ENCODE results near the gene PMS2. TPM values are rescaled to one million over a fixed set of nuclear protein-coding genes. Genes with fewer than 3 reads are reported as not detected.

PMS2 gene
- total RNA-seq, 1 donor from 2014 or later, result 23.3 TPM

DNA sequence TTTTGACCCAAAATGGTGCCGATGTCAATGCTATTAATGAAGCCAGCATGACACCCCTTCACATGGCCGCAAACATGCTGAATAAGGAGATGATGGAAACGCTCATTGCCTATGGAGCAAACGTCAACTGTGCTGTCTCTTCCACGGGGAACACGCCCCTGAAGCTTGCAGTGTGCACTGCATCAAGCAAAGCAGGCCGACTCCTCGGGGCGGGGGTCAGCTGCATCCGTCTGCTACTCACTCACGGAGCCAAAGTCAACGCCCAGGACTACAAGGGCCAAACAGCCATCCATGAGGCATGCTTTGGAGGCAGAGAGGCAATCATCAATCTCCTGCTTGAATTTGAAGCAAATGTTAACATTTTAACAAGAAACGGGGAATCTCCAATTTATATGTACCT lies 26.8 kb upstream of the PMS2 start:
- peaks cover 38% of the 10 kb centered on the region for H3K36me3 Mint-ChIP-seq

DNA sequence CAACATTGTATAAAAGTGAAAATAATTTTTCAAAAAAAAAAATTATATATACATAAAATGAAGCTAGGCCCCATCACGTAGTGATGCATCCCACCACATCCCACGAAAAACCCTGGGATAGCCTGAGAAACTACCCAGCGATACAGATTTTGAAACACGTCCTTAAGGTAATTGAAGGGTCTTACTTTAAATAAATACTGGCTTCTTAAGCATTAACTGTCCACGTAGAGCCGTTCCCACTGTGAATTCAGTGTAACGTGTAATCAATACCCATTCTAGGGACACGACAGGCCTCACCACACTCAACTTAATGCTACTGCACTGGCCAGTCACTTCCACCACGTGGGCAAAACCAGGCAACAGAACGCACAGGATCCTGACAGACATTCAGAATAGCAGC lies 26.3 kb upstream of the PMS2 start:
- H3K27me3 Mint-ChIP-seq (ENCODE audit: low read depth), result no peaks in the 10 kb centered on the region
- H3K4me1 Mint-ChIP-seq, result no peaks in the 10 kb centered on the region
- H3K36me3 Mint-ChIP-seq, result peaks cover 35% of the 10 kb centered on the region
- TF ChIP-seq, protein P1, sequence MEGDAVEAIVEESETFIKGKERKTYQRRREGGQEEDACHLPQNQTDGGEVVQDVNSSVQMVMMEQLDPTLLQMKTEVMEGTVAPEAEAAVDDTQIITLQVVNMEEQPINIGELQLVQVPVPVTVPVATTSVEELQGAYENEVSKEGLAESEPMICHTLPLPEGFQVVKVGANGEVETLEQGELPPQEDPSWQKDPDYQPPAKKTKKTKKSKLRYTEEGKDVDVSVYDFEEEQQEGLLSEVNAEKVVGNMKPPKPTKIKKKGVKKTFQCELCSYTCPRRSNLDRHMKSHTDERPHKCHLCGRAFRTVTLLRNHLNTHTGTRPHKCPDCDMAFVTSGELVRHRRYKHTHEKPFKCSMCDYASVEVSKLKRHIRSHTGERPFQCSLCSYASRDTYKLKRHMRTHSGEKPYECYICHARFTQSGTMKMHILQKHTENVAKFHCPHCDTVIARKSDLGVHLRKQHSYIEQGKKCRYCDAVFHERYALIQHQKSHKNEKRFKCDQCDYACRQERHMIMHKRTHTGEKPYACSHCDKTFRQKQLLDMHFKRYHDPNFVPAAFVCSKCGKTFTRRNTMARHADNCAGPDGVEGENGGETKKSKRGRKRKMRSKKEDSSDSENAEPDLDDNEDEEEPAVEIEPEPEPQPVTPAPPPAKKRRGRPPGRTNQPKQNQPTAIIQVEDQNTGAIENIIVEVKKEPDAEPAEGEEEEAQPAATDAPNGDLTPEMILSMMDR (IDR thresholded peaks at IDR 0.05; ENCODE audit: unreplicated experiment), result no peak
- H3K27ac Mint-ChIP-seq, result no peak overlapping the region
- no peaks in the 10 kb centered on the region for H3K9me3 Mint-ChIP-seq
- no peak overlapping the region for H3K4me3 Mint-ChIP-seq
- no peak for DNase-seq (ENCODE audit: low spot score in 2 of 2, unreplicated experiment in 2 of 2)

More for the DNA sequence above, 26.8 kb upstream of the PMS2 start:
- TF ChIP-seq, protein P1 (IDR thresholded peaks at IDR 0.05; ENCODE audit: unreplicated experiment), result no peak
- Mint-ChIP-seq H3K4me1 (no peaks in the 10 kb centered on the region), H3K27me3 (ENCODE audit: low read depth) (no peaks in the 10 kb centered on the region), H3K9me3 (no peaks in the 10 kb centered on the region), H3K27ac (no peak overlapping the region), H3K4me3 (no peak overlapping the region)
- no peak for DNase-seq (ENCODE audit: low spot score in 2 of 2, unreplicated experiment in 2 of 2)

DNA sequence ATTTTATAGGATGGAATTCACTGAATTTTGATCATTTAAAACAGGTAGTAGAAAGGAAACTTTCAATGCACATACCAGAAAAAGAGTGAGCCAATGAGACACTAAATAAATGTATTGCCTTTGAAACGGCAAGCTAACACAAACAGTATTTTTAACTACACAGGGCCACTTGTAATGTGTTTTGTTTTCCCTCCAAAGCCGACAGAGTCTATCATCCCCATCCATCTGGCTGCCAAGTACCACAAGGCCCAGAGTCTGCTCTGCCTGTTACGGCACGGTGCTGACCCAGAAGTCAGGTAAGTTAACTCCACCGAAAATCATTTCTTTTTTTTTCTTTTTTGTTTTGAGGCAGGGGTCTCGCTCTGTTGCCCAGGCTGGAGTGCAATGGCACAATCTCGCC lies 23.8 kb upstream of the PMS2 start:
- TF ChIP-seq, protein P1 (IDR thresholded peaks at IDR 0.05; ENCODE audit: unreplicated experiment), result no peak
- no peak overlapping the region for H3K4me3 Mint-ChIP-seq
- H3K27me3 Mint-ChIP-seq (ENCODE audit: low read depth), result no peaks in the 10 kb centered on the region
- H3K9me3 Mint-ChIP-seq, result no peaks in the 10 kb centered on the region
- no peak overlapping the region for H3K27ac Mint-ChIP-seq
- no peak for DNase-seq (ENCODE audit: low spot score in 2 of 2, unreplicated experiment in 2 of 2)
- peaks cover 36% of the 10 kb centered on the region for H3K36me3 Mint-ChIP-seq
- no peaks in the 10 kb centered on the region for H3K4me1 Mint-ChIP-seq

DNA sequence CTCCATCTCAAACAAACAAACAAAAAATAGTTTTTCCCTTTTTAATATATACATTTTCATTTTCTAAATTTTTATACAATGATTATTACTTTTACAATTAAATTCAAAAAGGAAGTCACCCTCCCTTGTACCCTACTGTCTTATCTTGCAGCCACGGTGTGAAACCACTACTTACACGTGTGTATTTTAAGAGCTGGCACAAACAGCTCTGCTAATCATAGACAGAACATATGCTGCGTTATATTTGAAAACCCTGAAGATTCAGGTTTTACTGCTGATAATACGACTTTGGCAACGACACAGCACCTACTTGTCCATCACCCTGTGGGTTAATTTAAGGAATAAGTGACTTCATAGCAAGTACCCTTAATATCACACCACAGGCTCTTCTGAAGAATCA lies 23.3 kb upstream of the PMS2 start:
- H3K9me3 Mint-ChIP-seq, result no peaks in the 10 kb centered on the region
- H3K27ac Mint-ChIP-seq, result no peak overlapping the region
- no peak for DNase-seq (ENCODE audit: low spot score in 2 of 2, unreplicated experiment in 2 of 2)
- H3K27me3 Mint-ChIP-seq (ENCODE audit: low read depth), result no peaks in the 10 kb centered on the region
- TF ChIP-seq, protein P1 (IDR thresholded peaks at IDR 0.05; ENCODE audit: unreplicated experiment), result no peak
- no peak overlapping the region for H3K4me3 Mint-ChIP-seq
- peaks cover 39% of the 10 kb centered on the region for H3K36me3 Mint-ChIP-seq
- no peaks in the 10 kb centered on the region for H3K4me1 Mint-ChIP-seq

DNA sequence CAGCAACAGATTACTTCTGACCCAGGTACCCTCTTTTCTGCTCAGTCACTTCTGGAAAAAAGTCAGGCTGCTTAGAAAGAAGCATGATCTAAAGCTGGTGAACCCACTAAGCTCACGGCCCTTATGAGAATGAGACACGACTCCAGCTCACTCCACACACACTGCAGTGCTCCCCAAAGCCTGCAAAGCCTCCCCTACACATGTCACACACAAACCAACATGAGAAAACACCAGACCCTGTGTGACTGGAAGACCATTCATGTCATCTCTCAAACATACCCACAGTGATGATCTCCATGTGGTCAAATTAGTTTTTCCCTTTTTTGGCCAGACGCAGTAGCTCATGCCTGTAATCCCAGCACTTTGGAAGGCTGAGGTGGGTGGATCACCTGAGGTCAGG lies 22.7 kb upstream of the PMS2 start:
- Mint-ChIP-seq H3K27ac (no peak overlapping the region), H3K27me3 (ENCODE audit: low read depth) (no peaks in the 10 kb centered on the region), H3K4me1 (no peaks in the 10 kb centered on the region), H3K36me3 (peaks cover 44% of the 10 kb centered on the region), H3K4me3 (no peak overlapping the region), H3K9me3 (no peaks in the 10 kb centered on the region)
- TF ChIP-seq, protein P1 (IDR thresholded peaks at IDR 0.05; ENCODE audit: unreplicated experiment), result no peak
- no peak for DNase-seq (ENCODE audit: low spot score in 2 of 2, unreplicated experiment in 2 of 2)

DNA sequence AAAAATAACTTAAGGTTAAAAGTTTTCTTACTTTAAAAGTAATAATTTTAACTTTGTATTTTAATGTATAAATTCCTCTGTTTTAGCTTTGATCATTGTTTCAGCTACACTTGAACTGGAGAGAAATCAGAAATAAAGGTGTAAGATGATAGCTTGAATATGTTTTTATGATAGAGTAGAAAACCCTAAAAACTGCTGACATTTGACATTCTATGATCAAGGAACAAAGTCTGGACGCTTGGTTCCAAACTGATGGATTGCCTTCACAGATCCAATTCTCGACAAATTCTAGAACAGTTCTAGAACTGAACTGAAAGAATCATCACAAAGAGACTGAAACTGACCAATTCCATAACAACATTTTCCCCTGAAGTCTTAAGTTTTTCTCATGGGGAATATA lies 22.1 kb upstream of the PMS2 start, which contains the start of gene ANKRD61:
Gene ANKRD61, plus strand, starts transcription at position 389 of the 400 bp plus-strand sequence. Its CDS starts 0 bp downstream, at position 389.
- TF ChIP-seq, protein P1 (IDR thresholded peaks at IDR 0.05; ENCODE audit: unreplicated experiment), result no peak
- Mint-ChIP-seq H3K36me3 (peaks cover 47% of the 10 kb centered on the region), H3K4me1 (no peaks in the 10 kb centered on the region), H3K4me3 (no peak within 1 kb of the TSS), H3K27ac (no peak within 1 kb of the TSS), H3K9me3 (no peaks in the 10 kb centered on the region), H3K27me3 (ENCODE audit: low read depth) (no peaks in the 10 kb centered on the region)
- no peak for DNase-seq (ENCODE audit: low spot score in 2 of 2, unreplicated experiment in 2 of 2)
